Activated gamma-delta T cell treated with Interleukin-2 at 50 U/mL for 16 hours (primary cell): ENCODE measurements around the gene ACACA.

ENCODE experiments used
- DNase-seq: peaks from one replicate; pipeline ENCODE4 v3.0.0-alpha.2; 2020

Gene ACACA

GRCh38 chr17:37123941-37124820 is 282.5 kb downstream of the ACACA start:
- no peak for DNase-seq

- DNase-seq = no peak
Observed at GRCh38 chr17:37123386-37123785, 283.2 kb downstream of the ACACA start.

GRCh38 chr17:37121616-37122015 is 285.0 kb downstream of the ACACA start:
- DNase-seq = no peak

- no peak for DNase-seq
Observed at GRCh38 chr17:37118366-37119137, 288.1 kb downstream of the ACACA start.

- DNase-seq = no peak
Observed at GRCh38 chr17:37117373-37118142, 289.1 kb downstream of the ACACA start.

GRCh38 chr17:37116671-37117185 is 289.9 kb downstream of the ACACA start:
- no peak for DNase-seq

- no peak for DNase-seq
Observed at GRCh38 chr17:37111329-37111728, 295.3 kb downstream of the ACACA start.

GRCh38 chr17:37110746-37111145 is 295.9 kb downstream of the ACACA start:
- DNase-seq = no peak

GRCh38 chr17:37109731-37110710 is 296.6 kb downstream of the ACACA start:
- no peak for DNase-seq

- no peak for DNase-seq
Observed at GRCh38 chr17:37109106-37109505, 297.5 kb downstream of the ACACA start.

GRCh38 chr17:37107406-37108083 is 299.1 kb downstream of the ACACA start:
- no peak for DNase-seq

- no peak for DNase-seq
Observed at GRCh38 chr17:37106049-37106448, 300.6 kb downstream of the ACACA start.

GRCh38 chr17:37103231-37103630 is 303.4 kb downstream of the ACACA start:
- DNase-seq = no peak

- DNase-seq = no peak
Observed at GRCh38 chr17:37101306-37101705, 305.3 kb downstream of the ACACA start.

- no peak for DNase-seq
Observed at GRCh38 chr17:37100231-37100630, 306.4 kb downstream of the ACACA start.

- DNase-seq = no peak
Observed at GRCh38 chr17:37098910-37099664, 307.5 kb downstream of the ACACA start.

GRCh38 chr17:37098152-37098551 is 308.5 kb downstream of the ACACA start:
- no peak for DNase-seq

GRCh38 chr17:37097154-37097553 is 309.5 kb downstream of the ACACA start:
- no peak for DNase-seq

- DNase-seq = no peak
Observed at GRCh38 chr17:37096071-37096470, 310.6 kb downstream of the ACACA start.

GRCh38 chr17:37094391-37094790 is 312.2 kb downstream of the ACACA start:
- no peak for DNase-seq
